Panc1 (cell line): Measurements from ENCODE around the gene C1D. TPM values are rescaled to one million over a fixed set of nuclear protein-coding genes. Genes with fewer than 3 reads are reported as not detected.
A peak's percentile ranks its signal among the peaks of the same experiment; 100 is the strongest.

ENCODE experiments used
- ATAC-seq: fragments of 200-7000 bp; cut with Tn5 transposase; 2 replicates; pipeline ENCODE4 v1.9.1; 2020; ENCODE audit warnings: mild to moderate bottlenecking, moderate library complexity
- BruUV-seq: library from RNA; stranded (reverse); fragments of 400-500 nt; replicated peaks from 2 replicates; lab custom pipeline; 2021; lab: Mats Ljungman, UMichigan
- CTCF ChIA-PET: fragments of 300-600 bp; sonication (Branson Sonifier 250); formaldehyde crosslinking; loops from one replicate; lab custom pipeline; 2022; ENCODE audit warnings: antibody characterized with exemption; lab: Charles Lee
- POLR2A ChIA-PET: fragments of 300-600 bp; sonication (Branson Sonifier 250); formaldehyde crosslinking; loops from one replicate; lab custom pipeline; 2022; ENCODE audit warnings: antibody characterized with exemption; lab: Charles Lee
- DNase-seq: peaks from one replicate; pipeline ENCODE4 v3.0.0-alpha.2; 2010; ENCODE audit warnings: low read depth, low spot score
- H3K27ac ChIP-seq: 2 replicates; pipeline ENCODE4 v1.5.1; 2011; ENCODE audit warnings: mild to moderate bottlenecking, low read length, inconsistent platforms
- H3K27me3 ChIP-seq: fragments of 200-500 bp; sonication (Bioruptor generic); 2 replicates; pipeline ENCODE4 v1.6.0; 2014; ENCODE audit warnings: low read length, inconsistent platforms; ENCODE audit not compliant: control insufficient read depth, insufficient read depth
- H3K36me3 ChIP-seq: fragments of 200-500 bp; sonication (Bioruptor generic); 2 replicates; pipeline ENCODE4 v1.5.1; 2014; ENCODE audit warnings: inconsistent platforms, mild to moderate bottlenecking, low read length, moderate library complexity; ENCODE audit not compliant: control insufficient read depth, insufficient read depth
- H3K4me1 ChIP-seq: 2 replicates; pipeline ENCODE4 v1.5.1; 2011; ENCODE audit warnings: inconsistent platforms, mild to moderate bottlenecking, low read length, moderate library complexity; ENCODE audit not compliant: control insufficient read depth, insufficient read depth
- H3K4me3 ChIP-seq, 2 experiments: 2 replicates each; pipeline ENCODE4 v1.5.1; 2011 to 2012; ENCODE audit warnings: low read depth in 2 of 2, low read length in 2 of 2, mild to moderate bottlenecking in 2 of 2, inconsistent platforms in 1 of 2, moderate library complexity in 1 of 2
- H3K9me3 ChIP-seq: fragments of 200-500 bp; sonication (Bioruptor generic); 2 replicates; pipeline ENCODE4 v1.5.1; 2014; ENCODE audit warnings: low read depth, mild to moderate bottlenecking, inconsistent platforms, low read length, moderate library complexity; ENCODE audit not compliant: control insufficient read depth, insufficient read depth
- POLR2AphosphoS5 ChIP-seq: IDR thresholded peaks from 2 replicates; pipeline ENCODE4 v1.6.1; 2012; ENCODE audit warnings: mild to moderate bottlenecking, low read depth, low read length, moderate library complexity
- SIN3A ChIP-seq: IDR thresholded peaks from 2 replicates; pipeline ENCODE4 v1.6.1; 2012; ENCODE audit warnings: low read depth, mild to moderate bottlenecking, low read length, moderate library complexity, borderline replicate concordance; ENCODE audit not compliant: insufficient read depth
- TCF7L2 ChIP-seq: IDR thresholded peaks from 2 replicates; pipeline ENCODE4 v1.6.1; 2011; ENCODE audit warnings: mild to moderate bottlenecking, low read depth, low read length, inconsistent platforms
- in situ Hi-C: cut with HindIII; loops from 2 replicates; pipeline ENCODE4 v1.10.0; 2016; ENCODE audit warnings: low sequenced_read_pairs, low pct_unique_long_range_greater_than_20kb
- intact Hi-C: fragments of 100-400 bp; cut with micrococcal nuclease; formaldehyde crosslinking; loops from one replicate; pipeline ENCODE4 v1.10.0; 2022; ENCODE audit not compliant: unreplicated experiment
- total RNA-seq: library from RNA; stranded (reverse); gene quantifications from one replicate; pipeline ENCODE4 v1.2.1, GENCODE V29; 2021; ENCODE audit not compliant: unreplicated experiment
- TF ChIP-seq, protein P1 (sequence below): fragments of 450-650 bp; IDR thresholded peaks from 2 replicates; pipeline ENCODE4 v1.5.1; 2017; ENCODE audit warnings: mild to moderate bottlenecking
- TF ChIP-seq, protein P2 (sequence below), 2 experiments: IDR thresholded peaks; 2 replicates each; pipeline ENCODE4 v1.6.1; 2011 to 2012; ENCODE audit warnings: low read depth in 2 of 2, control low read depth in 1 of 2, low read length in 1 of 2, mild to moderate bottlenecking in 1 of 2, moderate library complexity in 1 of 2; ENCODE audit not compliant: insufficient read depth in 1 of 2

C1D gene
- total RNA-seq, 1 experiment from 2014 or later: 16.8 TPM

DNA sequence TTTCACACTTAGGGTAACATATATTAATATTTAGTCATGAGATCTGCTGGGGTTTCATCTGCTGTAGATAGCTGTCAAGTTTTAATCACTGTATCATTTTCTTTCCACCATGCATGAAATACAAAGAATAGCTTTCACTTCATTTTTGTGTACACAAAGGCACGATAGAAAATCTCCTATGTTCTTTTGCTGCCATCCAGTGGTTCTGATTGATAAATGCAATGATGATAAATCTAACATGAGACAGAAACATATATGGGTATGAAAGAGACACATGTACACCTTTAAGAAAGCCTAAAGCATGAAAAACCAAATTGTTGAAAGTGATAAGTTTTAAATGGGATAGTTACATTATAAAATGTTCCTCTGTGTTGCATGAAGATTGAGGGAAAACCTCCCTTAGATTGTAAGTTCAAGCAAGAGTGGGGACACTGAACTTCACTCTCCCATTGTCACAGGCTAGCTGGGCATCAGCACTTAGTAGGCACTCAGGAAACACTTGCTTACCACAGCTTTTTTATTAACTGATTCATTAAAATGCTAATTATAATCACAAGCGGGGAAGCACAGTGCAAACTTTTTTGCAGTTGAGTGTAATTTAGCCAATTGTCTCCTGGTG is 31.2 kb downstream of the C1D start:
- TF ChIP-seq SIN3A: no peak
- TF ChIP-seq, protein P1, sequence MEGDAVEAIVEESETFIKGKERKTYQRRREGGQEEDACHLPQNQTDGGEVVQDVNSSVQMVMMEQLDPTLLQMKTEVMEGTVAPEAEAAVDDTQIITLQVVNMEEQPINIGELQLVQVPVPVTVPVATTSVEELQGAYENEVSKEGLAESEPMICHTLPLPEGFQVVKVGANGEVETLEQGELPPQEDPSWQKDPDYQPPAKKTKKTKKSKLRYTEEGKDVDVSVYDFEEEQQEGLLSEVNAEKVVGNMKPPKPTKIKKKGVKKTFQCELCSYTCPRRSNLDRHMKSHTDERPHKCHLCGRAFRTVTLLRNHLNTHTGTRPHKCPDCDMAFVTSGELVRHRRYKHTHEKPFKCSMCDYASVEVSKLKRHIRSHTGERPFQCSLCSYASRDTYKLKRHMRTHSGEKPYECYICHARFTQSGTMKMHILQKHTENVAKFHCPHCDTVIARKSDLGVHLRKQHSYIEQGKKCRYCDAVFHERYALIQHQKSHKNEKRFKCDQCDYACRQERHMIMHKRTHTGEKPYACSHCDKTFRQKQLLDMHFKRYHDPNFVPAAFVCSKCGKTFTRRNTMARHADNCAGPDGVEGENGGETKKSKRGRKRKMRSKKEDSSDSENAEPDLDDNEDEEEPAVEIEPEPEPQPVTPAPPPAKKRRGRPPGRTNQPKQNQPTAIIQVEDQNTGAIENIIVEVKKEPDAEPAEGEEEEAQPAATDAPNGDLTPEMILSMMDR: peak; percentile 69; the same call in 1 of the 2 replicates
- TF ChIP-seq POLR2AphosphoS5: no peak
- Histone ChIP-seq H3K36me3 (no peaks in the 10 kb centered on the region), H3K4me1 (no peaks in the 10 kb centered on the region), H3K4me3 (no peak overlapping the region), H3K27me3 (no peaks in the 10 kb centered on the region; the same call in 1 of the 2 replicates), H3K27ac (no peak overlapping the region), H3K9me3 (no peaks in the 10 kb centered on the region)
- in situ Hi-C loops: no loop called here
- POLR2A ChIA-PET: no interaction called here
- intact Hi-C loops: loop anchor here (5.0 kb wide), 2 partner anchors 189 to 1599 kb away; no protein-coding TSS in a partner anchor
- CTCF ChIA-PET: interaction anchor here (0.6 kb wide), 1 partner anchor 192 kb away, joined by 3 read pairs; no protein-coding TSS in a partner anchor
- ATAC-seq (peak; percentile 66; the same call in 1 of the 2 replicates), DNase-seq (peak; percentile 25)
- BruUV-seq: no TSS peak

DNA sequence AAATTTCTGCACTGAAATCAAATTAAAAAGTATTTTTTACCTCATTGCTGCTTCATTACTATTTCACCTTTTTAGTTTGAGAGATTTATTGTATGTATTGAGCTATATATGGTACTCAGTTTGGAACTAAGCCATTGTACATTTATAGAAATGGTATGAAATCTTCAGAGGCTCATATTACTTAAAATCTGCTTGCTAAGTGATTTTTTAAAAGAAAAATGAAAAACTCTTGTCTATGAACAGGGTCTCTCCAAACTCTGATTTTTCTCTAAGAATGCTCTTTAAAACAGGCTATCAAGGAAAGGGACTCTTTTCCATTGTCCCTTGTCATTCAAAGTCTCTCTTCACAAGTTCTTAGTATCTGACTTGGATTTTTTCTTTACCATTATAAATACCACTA is 31.8 kb downstream of the C1D start:
- ChIA-PET CTCF (interaction anchor here (0.5 to 0.6 kb wide), 2 partner anchors 191 to 347 kb away, joined by 3 read pairs; no protein-coding TSS in a partner anchor), POLR2A (no interaction called here)
- DNase-seq: no peak
- Histone ChIP-seq H3K9me3 (no peaks in the 10 kb centered on the region), H3K4me3 (no peak overlapping the region), H3K27me3 (peaks cover 1% of the 10 kb centered on the region; the same call in 1 of the 2 replicates), H3K36me3 (no peaks in the 10 kb centered on the region), H3K27ac (no peak overlapping the region), H3K4me1 (no peaks in the 10 kb centered on the region)
- in situ Hi-C loops: no loop called here
- TF ChIP-seq POLR2AphosphoS5 (no peak), SIN3A (no peak), TCF7L2 (no peak)
- TF ChIP-seq, protein P1: no peak
- TF ChIP-seq, protein P2, sequence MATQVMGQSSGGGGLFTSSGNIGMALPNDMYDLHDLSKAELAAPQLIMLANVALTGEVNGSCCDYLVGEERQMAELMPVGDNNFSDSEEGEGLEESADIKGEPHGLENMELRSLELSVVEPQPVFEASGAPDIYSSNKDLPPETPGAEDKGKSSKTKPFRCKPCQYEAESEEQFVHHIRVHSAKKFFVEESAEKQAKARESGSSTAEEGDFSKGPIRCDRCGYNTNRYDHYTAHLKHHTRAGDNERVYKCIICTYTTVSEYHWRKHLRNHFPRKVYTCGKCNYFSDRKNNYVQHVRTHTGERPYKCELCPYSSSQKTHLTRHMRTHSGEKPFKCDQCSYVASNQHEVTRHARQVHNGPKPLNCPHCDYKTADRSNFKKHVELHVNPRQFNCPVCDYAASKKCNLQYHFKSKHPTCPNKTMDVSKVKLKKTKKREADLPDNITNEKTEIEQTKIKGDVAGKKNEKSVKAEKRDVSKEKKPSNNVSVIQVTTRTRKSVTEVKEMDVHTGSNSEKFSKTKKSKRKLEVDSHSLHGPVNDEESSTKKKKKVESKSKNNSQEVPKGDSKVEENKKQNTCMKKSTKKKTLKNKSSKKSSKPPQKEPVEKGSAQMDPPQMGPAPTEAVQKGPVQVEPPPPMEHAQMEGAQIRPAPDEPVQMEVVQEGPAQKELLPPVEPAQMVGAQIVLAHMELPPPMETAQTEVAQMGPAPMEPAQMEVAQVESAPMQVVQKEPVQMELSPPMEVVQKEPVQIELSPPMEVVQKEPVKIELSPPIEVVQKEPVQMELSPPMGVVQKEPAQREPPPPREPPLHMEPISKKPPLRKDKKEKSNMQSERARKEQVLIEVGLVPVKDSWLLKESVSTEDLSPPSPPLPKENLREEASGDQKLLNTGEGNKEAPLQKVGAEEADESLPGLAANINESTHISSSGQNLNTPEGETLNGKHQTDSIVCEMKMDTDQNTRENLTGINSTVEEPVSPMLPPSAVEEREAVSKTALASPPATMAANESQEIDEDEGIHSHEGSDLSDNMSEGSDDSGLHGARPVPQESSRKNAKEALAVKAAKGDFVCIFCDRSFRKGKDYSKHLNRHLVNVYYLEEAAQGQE (IDR thresholded peaks at IDR 0.05; ENCODE audit: insufficient read depth in 1 of 2, low read depth in 2 of 2, low read length in 1 of 2): no peak
- intact Hi-C loops: loop anchor here (5.0 kb wide), 2 partner anchors 189 to 1599 kb away; no protein-coding TSS in a partner anchor
- ATAC-seq: no peak
- no TSS peak for BruUV-seq
